HG02571 (cell line): ENCODE measurements around the gene OSBPL7.
"Not testable (repeated sequence)": the region's sequence is repeated elsewhere in the genome, so short reads cannot be mapped to it uniquely, and the experiment has no call there.

ENCODE experiments used
- ATAC-seq: cut with Tn5 transposase; IDR thresholded peaks from one replicate; pipeline ENCODE4 v1.9.1; 2021; ENCODE audit warnings: mild to moderate bottlenecking, moderate library complexity; ENCODE audit not compliant: unreplicated experiment

OSBPL7 gene

DNA sequence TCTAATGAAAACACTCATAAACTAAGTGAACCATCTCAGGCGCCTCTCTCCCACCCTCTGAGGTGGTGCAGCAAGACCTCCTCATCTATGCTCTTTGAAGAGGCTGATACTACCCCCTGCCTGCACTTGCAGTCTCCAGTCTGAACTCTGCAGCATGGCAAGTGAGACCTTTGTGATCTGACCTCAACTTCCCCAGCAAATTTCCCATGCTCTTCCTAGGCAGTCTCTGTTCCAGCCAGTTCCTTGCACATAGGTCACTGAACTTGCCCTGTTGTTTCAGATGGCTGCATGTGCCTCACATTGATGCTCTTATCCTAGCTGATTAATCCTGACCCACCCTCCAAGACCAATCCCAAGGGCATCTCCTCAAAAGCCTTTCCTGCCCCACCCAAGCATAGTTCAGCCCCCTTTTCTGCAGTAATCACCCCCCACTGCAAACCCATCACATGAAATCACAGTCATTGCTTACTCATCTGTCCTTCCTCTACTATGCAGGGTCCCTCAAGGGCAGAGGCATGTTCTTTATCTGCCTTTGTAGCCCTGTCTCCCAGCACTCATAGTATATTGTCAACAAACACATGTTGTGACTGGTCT is 46.5 kb downstream of the OSBPL7 start:
- ATAC-seq = no peak

DNA sequence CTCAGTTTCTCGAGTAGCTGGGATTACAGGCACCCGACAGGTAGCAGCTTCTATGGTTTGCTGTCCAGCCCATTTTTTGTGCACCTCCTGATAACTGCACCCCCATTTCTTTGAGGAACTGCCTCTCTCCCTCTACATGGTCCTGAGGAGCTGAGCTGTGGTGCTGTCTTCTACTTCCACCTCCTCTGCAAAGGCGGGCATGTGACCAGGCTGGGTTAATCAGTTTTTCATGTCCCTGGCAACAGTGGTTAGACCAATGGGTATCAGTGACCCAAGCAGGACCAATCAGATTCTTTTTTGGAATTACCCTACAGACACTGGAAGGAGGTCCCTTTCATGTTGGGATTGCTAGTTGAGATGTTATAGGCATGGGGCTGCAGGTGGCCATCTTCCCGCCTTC is 47.3 kb downstream of the OSBPL7 start:
- no peak for ATAC-seq

DNA sequence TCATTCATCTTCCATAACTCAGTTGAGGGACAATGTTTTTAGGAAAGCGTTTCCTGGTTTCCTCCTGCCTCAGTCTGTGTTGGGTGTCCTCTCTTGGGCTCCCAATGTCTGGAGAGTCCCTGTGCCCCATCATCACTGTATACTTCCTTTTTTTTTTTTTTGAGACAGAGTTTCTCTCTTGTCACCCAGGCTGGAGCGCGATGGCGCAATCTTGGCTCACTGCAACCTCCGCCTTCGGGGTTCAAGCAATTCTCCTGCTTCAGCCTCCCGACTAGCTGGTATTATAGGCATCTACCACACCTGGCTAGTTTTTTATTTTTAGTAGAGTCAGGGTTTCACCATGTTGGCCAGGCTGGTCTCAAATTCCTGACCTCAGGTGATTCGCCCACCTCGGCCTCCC is 47.9 kb downstream of the OSBPL7 start:
- ATAC-seq = not testable (repeated sequence)

DNA sequence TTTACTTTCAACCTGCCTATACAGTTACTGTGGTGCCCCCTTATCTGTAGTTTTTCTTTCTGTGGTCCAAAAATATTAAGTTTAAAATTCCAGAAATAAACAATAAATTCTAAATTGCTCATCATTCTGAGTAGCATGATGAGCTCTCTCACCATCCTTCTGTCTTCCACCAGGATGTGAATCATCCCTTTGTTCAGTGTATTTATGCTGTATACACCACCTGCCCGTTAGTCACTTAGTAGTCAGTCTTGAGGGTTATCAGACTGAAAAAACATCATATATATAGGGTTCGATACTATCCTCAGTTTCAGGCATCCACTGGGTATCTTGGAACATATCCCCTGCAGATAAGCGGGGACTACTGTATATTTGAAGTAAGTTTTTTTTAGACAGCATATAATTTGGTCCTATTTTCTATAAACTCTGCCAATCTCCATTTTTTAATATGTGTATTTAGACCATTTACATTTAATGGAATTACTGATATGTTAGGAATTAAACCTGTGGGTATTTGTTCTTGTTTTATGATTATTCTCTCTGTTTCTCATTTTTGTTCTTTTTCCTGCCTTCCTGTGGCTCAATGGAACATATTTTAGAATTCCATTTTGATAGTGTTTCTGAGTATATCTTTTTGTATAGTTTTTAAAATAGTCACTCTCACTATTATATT is 57.5 kb downstream of the OSBPL7 start:
- no peak for ATAC-seq

DNA sequence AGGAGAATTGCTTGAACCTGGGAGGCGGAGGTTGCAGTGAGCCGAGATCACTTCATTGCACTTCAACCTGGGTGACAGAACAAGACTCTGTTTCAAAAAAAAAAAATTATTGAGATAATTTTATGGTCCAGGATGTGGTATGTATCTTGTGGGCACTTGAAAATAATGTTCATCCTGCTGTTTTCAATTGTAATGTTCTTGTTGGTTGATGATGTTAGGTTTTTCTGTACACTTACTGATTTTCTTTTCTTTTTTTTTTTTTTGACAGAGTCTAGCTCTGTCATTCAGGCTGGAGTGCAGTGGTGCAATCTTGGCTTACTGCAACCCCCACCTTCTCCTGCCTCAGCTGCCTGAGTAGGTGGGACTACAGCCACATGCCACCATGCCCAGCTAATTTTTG is 58.9 kb downstream of the OSBPL7 start:
- ATAC-seq = no peak

DNA sequence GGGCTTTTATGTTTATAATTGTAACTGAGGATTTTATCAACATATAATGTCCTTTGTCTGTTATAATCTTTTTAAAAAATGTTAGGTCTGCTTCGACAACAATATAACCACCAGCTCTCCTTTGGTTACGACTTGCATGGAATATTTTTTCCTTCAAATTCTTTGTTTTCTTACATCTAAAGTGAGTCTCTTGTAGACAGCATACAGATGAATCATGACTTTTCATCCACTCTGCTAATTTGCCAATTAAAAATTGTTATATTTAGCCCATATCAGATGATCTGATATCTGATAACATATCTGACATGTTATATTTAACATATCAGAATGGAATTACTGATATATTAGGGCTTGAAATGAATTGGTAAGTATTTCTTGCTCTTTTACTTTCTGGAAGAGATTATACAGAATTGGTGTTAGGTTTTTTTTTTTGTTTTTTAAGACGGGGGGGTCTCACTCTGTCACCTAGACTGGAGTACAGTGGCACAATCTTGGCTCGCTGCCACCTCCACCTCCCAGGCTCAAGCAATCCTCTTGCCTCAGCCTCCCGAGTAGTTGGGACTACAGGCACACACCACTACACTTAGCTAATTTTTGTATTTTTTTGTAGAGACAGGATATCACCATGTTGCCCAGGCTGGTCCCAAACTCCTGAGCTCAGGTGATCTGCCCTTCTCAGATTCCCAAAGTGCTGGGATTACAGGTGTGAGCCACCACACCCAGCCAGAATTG is 61.0 kb downstream of the OSBPL7 start:
- no peak for ATAC-seq

DNA sequence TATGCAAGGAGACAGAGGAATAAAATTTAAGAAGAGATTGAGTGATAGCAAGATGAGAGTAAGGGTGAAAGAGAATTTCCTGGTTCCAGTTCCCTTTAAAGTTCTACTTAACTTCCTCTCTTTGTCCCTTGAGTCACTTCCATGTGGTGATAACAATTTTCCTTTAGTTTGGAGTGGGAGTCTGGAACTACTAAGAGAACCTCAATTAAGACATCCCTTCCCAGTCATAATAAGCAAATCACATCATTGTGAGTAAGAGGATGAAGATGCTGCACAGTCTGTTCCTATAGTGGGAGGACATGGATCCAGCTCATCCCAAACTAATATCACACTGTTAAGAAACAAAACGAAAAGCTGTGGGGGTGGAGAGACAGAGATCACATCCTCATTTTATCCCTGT is 64.2 kb downstream of the OSBPL7 start:
- ATAC-seq = no peak
